ENCODE results near the gene PRSS33. TPM values are rescaled to one million over a fixed set of nuclear protein-coding genes. Genes with fewer than 3 reads are reported as not detected.

Gene PRSS33
- total and polyA plus RNA-seq, 2 of the 8 experiments (the other 6 are each of a cell fraction or from before 2014, with no cell fraction given): 0.09 TPM; not detected in 1

DNA sequence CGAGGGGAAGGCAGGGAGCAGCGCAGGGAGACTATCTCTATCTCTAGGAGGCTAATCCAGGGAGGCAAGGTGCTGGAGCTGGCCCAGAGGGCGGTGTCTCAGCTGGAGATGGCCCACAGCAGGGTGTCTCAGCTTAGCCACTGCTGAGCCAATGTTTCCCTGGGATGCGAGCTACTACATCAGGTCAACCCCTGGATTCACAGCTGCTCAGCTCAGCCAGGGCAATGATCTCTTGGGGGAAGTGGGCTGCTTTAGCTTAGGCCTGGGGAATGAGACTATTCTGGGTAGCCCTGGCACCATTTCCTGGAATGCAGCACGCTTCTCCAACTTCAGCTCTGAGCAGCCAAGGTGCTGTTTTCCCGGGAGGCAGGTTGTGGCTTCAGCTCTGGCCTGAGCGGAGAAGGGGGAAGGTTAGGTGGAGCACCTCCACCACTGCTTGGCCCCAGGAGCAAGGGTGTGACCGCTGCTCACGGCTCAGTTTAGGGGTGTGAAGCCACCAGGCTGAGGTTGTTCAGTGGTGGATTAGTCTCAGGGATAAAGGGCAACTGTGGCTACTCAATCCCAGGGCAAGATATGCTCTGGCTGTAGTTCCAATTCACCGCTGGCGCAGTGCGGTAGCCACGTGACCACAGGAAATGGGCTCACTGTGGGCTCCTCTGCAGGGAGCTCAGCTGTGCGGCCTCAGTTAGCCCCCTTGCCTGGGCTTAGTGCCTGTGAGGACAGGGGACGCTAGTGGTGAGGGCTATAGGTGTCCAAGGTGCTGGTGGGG lies 24.5 kb upstream of the PRSS33 start (continued):
- no peak for TF ChIP-seq RAD21 (IDR thresholded peaks at IDR 0.05 in 1 of 2, conservative IDR thresholded peaks at IDR 0.05 in 1 of 2; ENCODE audit: low read depth in 2 of 2, low read length in 2 of 2)
- no peak for TF ChIP-seq CHD1 (IDR thresholded peaks at IDR 0.05; ENCODE audit: low read depth, low read length)
- no peak for TF ChIP-seq TCF12 (IDR thresholded peaks at IDR 0.05; ENCODE audit: low read depth, low read length)
